GM21723 (cell line): Measurements from ENCODE around the gene MLXIP.
"Not testable (repeated sequence)": the region's sequence is repeated elsewhere in the genome, so short reads cannot be mapped to it uniquely, and the experiment has no call there.

ENCODE experiments used
- ATAC-seq: cut with Tn5 transposase; IDR thresholded peaks from one replicate; pipeline ENCODE4 v1.9.1; 2021; ENCODE audit warnings: mild to moderate bottlenecking, moderate library complexity; ENCODE audit not compliant: unreplicated experiment

Gene MLXIP

DNA sequence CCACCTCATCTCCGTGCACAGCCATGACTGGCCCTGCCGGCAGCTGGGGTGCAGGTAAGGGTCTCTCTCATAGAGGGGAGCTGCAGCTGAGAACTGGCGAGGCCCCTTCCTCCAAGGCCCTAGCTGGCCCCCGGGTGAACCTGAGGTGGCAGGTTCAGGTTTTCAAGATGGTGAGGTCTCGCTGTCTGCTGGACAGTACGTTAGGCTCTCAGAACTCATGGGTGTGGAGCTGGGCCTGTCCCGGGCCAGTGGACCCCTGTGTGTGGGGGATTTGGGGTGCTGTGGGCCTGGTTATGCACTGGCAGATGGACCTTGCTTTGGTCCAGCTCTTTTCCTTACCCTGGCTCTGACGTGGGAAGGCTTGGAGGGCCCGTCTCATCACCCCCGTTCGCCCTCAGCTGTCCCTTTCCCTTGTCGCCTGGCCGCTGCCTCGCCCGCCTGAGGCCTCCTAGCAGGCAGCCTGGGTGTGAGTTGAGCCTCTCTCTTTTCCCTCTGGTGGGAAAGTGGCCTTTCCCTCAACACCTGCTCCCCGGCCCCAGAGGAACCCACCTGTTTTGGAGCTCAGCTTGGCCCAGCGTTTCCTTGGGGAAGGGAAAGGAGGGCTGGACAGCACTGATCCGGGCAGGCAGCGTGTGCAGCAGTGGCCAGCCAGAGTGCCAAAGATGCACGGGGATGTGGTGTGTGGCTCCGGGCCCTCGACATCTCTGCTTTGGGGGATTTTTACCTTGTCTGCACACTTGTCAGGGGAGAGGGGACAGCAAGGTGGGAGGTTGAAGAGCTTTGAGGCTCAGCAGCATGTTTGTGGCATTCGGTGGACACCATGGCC lies 67.2 kb downstream of the MLXIP start:
- ATAC-seq: no peak

DNA sequence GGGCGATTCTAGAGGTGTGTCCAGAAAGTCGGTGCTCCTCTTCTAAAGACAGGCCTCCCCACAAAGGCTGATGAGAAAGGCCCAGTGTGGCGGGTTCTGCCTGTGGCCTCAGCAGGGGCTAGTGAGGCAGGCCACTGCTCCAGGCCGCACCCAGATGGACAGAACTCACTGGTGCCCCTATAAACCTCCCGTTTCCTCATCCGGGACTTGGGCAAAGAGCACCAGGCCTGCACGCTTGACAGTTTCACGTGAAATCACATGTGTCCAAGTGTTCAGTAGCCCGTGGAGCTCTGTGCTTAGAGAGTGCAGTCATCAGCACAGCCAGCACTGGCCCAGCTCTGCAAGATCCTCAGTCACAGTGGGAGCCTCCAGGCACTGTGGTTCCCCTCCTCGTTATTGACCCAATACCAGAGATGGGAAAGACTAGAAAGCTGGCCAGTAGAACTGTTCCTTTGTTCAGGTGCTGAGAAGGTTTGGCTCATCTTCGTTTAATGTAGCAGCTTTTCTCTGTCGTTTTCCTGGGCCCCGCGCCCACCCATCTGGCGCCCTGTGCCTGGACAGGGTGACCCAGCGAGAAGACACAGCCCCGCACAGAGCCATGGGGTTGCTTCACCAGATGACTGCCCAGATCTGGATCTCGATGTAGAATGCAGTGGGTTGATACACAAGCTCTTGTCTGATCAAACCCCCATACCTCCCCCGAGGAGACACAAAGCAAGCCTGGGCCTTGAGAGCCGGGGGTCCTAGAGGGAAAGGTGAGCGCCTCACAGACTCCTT lies 69.1 kb downstream of the MLXIP start:
- ATAC-seq: no peak

DNA sequence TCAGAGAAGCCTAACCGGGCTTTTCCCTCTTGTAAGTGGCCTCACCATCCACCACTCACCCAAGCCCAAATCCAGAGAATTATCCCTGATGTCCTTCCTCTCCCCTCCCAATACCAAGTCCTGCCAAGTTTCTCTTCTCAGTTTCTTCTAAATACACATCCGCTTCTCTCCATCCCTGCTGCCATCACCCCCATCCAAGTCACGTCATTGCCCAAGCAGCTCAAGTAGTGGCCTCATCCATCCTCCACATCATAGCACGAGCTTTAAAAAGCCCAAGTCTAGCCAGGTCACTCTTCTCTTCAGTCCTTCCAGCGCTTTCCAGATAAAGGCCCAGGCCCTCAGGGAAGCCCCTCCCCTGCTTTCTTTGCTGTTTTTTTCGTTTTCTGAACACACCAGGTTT lies 70.1 kb downstream of the MLXIP start:
- no peak for ATAC-seq

DNA sequence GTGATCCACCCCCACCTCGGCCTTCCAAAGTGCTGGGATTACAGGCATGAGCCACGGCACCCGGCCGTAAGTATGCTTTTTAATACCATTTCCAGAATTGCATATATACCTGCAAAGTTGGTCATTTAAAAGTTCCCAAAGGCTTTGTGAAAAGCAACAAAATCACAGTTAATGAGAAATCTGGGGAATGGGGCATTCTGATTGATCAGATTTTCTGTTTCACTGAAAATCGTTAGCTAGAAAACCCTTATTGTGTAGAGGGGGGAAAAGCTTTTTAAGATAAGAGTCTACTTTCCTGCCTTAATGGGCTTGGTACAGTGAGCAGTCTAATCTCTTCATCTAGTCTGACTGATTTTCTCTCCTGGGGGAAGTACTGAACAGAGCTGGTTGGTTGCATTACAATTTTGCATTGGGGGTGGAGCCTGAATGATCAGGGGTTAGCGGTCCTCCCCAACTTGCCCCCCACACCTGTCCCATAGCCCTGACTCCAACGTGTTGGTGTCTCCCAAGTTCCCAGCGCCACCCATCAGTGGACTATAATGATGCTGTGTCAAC lies 71.6 kb downstream of the MLXIP start:
- ATAC-seq: no peak

DNA sequence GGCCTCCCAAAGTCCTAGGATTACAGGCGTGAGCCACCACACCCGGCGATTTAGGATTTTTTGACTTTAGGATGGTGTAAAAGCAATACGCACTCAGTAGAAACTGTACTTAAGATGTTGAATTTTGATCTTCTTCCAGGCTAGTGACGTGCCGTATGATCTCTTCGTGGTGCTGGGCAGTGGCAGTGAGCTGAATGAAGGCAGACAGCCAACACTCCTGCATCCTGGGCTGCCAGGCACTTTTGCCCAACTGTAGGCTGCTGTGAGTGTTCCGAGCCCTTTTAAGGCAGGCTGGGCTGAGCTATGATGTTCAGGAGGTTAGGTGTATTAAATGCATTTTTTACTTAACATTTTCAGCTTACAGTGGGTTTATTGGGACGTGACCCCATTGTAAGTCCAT lies 74.2 kb downstream of the MLXIP start:
- no peak for ATAC-seq

DNA sequence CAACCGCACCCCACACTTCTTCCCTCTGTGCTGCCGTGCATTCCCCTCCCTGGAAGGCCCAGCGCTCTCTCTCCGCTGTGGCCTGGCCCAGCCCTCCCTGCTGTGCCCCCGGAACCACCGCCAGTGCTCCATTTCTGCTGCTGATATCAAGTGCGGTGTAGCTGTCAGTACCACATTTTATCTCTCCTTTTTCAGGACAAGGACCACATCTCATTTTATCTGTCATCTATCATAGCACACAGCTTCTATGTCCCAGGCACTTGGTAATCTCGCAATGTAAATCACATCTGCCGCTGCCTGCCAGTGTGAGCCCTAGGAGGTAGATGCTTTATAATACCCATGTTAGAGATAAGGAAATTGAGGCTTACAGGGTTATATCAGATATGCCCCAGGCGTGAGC lies 77.1 kb downstream of the MLXIP start:
- ATAC-seq: no peak

DNA sequence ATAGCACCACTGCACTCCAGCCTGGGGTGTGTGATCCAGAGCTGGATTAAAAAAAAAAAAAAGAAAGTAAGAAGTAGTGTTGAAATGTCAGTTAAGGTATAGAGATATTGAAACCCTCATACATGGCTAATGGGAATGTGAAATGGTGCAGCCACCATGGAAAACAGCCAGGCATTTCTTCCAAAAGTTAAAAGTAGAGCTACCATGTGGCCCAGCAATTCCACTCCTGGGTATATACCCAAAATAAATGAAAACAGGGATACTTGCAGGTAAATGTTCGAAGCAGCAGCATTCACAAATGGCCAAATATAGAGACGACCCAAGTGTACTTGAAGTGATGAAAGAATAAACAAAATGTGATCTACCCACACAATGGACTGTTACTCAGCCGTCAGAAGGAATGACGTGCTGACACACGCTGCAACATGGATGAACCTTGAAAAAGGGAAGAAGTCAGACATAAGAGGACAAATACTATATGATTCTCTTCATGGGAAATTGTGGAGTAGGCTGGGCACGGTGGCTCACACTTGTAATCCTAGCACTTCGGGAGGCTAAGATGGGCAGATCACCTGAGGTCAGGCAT lies 80.2 kb downstream of the MLXIP start:
- no peak for ATAC-seq

DNA sequence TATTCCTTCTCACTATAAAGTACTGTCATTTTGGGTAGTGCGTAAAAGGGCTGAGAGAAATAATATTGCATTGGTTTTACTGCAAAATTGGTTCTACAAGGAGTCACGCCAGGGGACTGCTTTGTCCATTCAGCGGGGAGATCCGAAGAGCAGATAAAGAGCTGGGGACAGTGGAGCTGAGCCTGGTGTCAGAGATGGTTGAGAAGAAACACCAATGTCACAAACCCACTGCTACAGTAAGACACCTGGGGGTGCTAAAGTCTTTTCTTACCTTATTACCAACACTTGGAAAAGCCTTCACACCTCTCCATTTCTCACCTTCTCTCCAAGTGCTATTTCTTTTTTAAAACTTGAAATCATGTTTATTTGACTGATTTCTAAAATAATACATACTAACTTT lies 81.3 kb downstream of the MLXIP start:
- ATAC-seq: no peak

DNA sequence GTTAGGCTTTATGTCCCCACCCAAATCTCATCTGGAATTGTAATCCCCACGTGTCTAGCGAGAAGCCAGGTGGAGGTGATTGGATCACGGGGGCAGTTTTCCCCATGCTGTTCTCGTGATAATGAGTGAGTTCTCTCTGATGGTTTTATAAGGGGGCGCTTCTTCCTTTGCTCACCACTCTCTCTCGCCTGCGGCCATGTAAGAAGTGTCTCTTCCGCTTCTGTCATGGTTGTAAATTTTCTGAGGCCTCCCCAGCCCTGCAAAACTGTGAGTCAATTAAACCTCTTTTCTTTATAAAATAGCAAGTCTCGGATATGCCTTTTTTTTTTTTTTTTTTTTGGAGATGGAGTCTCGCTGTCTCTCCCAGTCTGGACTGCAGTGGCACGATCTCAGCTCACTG lies 82.2 kb downstream of the MLXIP start:
- no peak for ATAC-seq

DNA sequence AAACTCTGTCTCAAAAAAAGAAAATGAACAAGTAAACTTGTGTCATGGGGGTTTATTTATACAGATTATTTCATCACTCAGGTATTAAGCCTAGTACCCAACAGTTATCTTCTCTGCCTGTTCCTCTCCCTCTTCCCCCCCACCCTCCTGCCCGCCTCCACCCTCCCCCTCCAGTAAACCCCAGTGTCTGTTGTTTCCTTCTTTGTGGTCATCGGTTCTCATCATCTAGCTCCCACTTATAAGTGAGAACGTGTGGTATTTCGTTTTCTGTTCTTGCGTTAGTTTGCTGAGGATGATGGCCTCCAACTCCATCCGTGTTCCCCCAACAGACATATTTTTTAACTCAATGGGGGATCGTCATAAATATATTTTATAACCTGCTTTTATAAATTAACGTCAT lies 83.1 kb downstream of the MLXIP start:
- ATAC-seq: no peak

DNA sequence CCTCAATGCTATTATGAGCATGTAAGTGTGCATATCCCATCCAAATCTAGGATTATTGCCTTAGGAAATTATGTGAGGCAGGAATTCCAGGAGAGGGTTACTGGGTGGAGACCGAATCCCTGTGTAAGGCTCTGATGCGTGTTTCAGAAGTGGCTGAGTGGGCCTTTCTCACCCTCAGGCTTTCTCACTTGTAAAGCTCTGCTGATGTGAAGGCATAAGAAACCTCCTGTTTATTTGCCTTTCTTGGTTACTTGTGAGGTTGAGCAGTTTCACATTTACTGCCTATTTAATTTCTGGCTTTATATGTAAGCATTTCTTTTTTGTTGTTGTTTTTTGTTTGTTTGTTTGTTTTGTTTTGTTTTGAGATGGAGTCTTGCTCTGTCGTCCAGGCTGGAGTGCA lies 84.4 kb downstream of the MLXIP start:
- no peak for ATAC-seq

DNA sequence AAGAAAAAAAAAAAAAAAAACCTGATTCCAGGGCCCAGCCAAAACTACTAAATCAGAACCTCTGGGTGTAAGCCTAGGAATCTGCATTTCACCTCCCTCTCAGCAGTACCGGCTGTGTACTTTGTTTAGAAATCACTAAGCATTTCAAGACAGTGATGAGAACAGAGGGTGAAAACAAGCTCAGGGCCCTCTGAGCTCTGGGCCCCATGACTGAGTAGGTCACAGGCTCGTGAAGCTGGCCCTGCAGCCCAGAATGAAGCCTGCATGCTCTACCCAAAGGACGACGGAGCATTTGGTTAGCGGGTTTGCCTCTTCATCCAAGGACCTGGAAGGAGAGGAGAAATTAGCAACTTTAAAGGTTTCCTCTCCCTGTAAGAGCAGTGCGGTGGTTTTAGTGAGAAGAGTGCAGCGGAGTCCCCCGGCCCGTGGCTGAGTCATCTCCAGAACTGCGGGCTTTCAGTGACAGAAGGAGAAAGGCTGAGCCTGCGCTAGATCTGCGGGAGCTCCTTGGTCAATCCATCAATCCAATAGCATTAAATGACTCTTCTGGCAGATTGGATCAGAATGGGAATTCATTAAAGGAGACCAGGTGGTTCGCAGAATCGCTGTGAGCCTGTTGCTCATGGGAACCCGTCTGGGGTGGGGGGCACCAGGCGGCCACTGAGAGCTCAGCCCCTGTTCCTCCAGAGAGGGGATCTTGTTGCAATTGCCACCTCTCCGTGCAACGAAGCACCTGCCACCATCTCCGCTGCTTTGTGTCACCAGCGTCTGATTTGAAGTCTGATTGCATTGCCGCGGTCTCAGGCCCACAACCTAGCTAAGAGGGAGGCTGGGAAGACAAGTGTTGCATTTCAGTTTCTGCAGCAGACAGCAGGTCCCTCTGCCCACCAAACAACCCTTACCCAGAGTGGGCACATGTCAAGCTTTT lies 88.1 kb downstream of the MLXIP start:
- ATAC-seq: peak; percentile 90

DNA sequence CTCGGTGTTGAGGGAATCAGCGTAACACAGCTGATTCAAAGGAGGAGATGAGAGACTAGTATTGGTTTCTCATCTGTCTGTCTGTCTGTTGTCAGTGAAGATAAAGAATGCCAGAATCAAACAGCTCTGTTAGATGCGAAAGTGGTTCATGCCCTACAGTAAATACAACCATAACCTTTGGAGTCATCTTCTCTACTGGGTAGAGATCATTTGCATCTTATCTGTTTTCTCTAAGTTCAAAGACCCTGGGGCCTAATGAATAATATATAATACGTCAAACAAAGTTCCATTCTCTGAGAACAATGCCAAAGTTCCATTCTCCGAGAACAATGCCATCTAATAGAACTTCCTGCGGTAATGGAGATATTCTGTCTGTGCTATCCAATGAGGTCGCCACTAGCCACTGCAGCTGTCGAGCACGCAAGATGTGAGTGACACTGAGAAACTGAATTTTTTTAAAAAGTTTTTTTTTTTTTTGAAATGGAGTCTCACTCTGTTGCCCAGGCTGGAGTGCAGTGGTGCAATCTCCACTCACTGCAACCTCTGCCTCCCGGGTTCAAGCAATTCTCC lies 88.9 kb downstream of the MLXIP start:
- ATAC-seq: no peak

DNA sequence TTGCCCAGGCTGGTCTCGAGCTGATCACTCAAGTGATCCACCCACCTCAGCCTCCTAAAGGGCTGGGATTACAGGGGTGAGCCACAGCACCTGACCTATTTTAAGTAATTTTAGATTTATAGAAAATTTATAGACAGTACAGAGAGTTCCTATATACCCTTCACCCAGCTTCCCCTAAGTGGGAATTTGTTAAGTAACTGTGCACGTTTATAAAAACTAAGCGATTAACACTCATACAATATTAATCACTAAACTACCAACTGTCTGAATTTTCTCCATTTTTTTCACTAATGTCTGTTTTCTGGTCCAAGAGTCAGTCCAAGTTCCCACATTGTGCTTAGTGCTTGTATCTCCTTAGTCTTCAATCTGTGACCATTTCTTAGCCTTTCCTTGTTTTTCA lies 89.9 kb downstream of the MLXIP start:
- ATAC-seq: no peak

DNA sequence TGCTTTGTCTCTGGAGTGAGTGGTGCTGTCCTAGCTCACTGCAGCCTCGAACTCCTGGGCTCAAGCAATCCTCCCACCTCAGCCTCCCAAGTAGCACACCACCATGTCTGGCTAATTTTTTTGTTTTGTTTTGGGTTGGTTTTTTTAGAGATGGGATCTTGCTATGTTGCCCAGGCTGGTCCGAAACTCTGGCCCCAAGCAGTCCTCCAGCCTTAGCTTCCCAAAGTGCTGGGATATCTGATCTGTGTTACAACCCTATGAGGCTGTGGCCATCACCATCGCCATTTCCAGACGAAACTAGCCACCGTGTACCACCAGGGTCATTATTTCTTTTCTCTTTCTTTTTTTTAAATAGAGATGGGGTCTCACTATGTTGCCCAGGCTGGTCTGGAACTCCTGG lies 92.8 kb downstream of the MLXIP start:
- no peak for ATAC-seq

DNA sequence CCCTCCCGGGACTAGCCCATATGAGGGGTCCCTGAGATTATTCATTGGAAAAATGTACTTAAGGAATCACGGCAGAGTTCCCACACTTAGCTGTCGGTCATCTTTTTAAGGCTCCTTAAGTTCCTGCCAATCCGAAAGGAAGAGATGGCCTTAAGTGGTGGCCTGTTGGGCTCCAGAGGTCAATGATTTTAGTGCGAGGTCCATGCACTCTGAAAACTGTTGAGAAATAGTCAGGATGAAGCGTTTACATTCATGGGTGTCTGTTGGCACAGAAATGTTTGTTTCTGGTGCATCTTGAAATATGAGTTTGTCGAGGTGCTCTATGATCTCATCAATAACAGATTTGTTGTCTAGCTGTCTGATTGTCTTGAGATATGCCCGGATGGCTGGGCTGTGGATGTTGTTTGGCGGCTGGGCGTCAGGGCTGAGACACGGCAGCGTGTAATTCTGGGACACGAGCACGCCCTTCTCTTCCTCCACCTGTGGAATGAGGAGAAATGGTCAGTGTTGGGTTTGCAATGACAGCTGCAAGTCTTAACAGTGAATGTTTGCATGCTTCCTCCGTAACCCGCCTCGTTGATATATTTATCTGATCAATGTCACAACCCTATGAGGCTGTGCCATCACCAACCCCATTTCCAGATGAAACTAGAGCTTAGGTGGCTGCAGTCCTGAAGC lies 93.8 kb downstream of the MLXIP start:
- ATAC-seq: no peak

DNA sequence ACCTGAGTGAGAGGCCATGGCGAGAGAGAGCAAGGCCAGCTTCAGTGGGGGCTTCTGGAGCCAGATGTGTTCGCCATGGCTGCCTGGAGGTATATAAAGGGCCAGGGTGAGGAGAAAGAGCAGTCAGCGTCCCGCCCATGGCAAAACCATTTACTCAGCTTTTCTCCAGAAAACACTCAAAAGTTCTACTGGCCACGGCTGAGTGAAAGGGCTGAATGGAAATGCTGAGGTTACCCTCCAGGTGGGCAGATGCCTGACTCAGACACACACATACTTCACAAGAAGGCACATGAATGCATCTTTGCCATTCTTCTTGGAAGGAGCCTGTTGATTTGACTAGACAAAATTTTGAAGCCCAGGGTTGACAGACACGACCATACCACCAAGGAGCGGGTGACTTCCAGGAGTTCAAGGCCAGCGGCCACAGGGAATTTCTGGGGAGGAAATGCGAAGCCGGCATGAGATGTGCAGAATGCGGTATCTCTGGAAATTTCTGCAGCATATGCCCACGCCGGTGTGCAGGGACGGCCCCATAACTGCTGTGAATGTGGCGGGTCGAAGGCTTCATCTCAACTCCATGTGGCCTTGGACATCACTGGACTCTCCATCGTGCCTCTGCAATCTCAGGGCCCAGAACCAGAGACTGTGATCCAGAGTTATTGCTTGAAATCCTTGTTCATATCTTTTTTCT lies 95.7 kb downstream of the MLXIP start, which contains the start of gene IL31:
Gene IL31 (minus strand): TSS at position 67 of the 691 bp plus-strand sequence. CDS start 49 bp downstream, at position 18.
- no peak for ATAC-seq

DNA sequence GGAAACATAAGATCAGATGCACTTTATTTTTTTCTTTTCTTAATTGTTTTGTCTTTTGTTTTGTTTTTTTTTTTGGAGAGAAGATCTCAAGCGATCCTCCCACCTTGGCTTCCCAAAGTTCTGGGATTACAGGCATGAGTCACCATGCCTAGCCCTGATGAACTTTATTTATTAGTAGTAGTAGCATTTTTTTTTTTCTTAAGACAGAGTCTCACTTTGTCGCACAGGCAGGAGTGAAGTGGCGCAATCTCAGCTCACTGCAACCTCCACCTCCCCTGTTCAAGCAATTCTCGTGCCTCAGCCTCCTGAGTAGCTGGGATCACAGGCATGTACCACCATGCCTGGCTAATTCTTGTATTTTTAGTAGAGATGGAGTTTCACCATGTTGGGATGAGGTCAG lies 97.9 kb downstream of the MLXIP start:
- not testable (repeated sequence) for ATAC-seq
